HG03432 (cell line): ENCODE results near the gene ATP10B.
"Not testable (repeated sequence)": the region's sequence is repeated elsewhere in the genome, so short reads cannot be mapped to it uniquely, and the experiment has no call there.

Source experiments
- ATAC-seq: cut with Tn5 transposase; IDR thresholded peaks from one replicate; pipeline ENCODE4 v1.9.1; 2021; ENCODE audit warnings: mild to moderate bottlenecking, moderate library complexity; ENCODE audit not compliant: unreplicated experiment

Gene ATP10B, protein sequence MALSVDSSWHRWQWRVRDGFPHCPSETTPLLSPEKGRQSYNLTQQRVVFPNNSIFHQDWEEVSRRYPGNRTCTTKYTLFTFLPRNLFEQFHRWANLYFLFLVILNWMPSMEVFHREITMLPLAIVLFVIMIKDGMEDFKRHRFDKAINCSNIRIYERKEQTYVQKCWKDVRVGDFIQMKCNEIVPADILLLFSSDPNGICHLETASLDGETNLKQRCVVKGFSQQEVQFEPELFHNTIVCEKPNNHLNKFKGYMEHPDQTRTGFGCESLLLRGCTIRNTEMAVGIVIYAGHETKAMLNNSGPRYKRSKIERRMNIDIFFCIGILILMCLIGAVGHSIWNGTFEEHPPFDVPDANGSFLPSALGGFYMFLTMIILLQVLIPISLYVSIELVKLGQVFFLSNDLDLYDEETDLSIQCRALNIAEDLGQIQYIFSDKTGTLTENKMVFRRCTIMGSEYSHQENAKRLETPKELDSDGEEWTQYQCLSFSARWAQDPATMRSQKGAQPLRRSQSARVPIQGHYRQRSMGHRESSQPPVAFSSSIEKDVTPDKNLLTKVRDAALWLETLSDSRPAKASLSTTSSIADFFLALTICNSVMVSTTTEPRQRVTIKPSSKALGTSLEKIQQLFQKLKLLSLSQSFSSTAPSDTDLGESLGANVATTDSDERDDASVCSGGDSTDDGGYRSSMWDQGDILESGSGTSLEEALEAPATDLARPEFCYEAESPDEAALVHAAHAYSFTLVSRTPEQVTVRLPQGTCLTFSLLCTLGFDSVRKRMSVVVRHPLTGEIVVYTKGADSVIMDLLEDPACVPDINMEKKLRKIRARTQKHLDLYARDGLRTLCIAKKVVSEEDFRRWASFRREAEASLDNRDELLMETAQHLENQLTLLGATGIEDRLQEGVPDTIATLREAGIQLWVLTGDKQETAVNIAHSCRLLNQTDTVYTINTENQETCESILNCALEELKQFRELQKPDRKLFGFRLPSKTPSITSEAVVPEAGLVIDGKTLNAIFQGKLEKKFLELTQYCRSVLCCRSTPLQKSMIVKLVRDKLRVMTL (N-terminal part only)

GRCh38 chr5:160852049-160852448 lies at the start of gene ATP10B:
ATP10B (minus strand) TSS chr5:160852211; CDS start chr5:160688074, 164,137 bp downstream.
- ATAC-seq: no peak

- no peak for ATAC-seq
Measured at GRCh38 chr5:160901656-160902055, 49.6 kb upstream of the ATP10B start.

- no peak for ATAC-seq
Measured at GRCh38 chr5:160899735-160900134, 47.7 kb upstream of the ATP10B start.

DNA sequence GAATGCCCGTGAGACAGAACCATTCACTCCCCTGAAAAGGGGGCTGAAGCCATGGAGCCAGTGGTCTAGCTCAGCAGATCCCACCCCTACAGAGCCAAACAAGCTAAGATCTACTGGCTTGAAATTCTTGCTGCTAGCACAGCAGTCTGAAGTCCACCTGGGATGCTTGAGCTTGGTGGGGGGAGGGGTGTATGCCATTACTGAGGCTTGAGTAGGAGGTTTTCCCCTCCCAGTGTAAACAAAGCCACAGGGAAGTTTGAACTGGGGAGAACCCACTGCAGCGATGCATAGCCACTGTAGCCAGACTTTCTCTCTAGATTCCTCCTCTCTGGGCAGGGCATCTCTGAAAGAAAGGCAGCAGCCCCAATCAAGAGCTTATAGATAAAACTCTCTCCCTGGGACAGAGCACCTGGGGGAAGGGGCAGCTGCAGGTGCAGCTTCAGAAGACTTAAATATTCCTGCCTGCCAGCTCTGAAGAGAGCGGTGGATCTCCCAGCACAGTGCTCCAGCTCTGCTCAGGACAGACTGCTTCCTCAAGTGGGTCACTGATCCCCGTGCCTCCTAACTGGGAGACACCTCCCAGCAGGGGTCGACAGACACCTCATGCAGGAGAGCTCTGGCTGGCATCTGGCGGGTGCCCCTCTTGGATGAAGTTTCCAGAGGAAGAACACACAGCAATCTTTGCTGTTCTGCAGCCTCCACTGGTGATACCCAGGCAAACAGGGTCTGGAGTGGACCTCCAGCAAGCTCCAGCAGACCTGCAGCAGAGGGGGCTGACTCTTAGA lies 41.4 kb upstream of the ATP10B start:
- ATAC-seq: not testable (repeated sequence)

DNA sequence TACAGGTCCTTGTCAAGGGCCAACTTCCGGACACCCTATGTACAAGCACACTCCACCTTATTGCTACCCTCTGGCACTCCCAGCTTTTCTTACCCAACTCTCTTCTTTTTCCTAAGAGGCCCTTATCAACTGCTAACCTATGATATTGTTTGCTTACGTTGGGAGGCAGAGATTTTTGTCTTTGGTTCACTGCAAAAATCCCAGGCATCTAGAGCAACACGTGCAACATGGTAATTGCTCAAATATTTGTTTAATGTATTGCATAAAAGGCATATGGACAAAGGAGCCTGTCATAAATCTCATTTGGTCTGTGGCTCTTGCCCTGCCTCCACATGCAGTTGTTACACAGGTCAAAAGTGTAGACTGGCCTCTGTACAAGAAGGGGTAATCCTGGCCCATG lies 35.8 kb upstream of the ATP10B start:
- ATAC-seq: no peak

DNA sequence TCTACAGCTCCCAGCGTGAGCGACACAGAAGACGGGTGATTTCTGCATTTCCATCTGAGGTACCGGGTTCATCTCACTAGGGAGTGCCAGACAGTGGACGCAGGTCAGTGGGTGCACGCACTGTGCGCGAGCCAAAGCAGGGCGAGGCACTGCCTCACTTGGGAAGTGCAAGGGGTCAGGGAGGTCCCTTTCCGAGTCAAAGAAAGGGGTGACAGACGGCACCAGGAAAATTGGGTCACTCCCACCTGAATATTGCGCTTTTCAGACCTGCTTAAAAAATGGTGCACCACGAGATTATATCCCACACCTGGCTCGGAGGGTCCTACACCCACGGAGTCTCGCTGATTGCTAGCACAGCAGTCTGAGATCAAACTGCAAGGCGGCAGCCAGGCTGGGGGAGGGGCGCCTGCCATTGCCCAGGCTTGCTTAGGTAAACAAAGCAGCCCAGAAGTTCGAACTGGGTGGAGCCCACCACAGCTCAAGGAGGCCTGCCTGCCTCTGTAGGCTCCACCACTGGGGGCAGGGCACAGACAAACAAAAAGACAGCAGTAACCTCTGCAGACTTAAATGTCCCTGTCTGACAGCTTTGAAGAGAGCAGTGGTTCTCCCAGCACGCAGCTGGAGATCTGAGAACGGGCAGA lies 21.7 kb upstream of the ATP10B start:
- not testable (repeated sequence) for ATAC-seq

DNA sequence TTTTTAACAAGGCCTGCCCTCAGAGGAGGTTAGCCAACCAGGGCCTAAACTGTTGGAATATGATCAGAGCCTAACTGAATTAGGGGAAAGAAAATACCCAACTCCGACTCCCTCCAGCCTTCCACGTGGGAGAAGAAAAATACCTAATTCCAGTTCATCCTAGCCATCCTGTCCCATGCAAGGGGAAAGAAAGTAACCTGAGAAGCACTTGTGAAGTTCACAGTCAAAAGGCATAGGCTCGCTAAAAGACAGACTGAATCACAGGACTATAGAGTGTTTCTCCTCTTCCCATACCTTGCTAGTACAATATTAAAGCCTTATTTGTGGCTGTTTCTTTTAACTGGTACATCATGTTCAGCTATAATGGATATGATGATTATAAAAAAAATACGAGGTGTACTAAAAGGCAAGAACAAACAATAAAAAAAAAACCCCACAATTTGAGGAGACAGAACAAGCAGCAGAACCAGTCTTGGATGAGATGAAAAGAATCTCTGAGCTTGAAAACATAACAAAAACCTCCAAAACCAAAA lies 18.0 kb upstream of the ATP10B start:
- no peak for ATAC-seq

DNA sequence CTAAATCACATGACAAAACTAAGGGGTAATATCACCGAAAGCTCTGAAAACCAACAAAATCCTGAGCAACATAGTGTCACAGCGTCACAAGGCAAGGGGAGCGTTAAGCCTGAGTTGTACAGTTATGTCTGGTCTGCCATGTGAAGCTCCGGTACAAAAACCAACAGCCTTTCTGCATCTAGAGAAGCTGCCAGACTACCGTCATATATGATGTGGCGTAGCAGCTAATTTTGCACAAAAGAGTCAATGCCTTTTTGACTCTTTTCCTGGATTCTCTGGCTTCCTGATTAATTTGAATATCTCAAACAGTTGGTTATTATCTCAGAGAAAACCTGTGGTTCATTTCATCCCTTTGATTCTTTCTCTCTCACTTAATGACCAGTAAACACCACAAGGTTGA lies 16.0 kb upstream of the ATP10B start:
- ATAC-seq: no peak

GRCh38 chr5:160851451-160851850 lies 560 bp downstream of the ATP10B start:
- ATAC-seq: no peak

GRCh38 chr5:160850421-160850820 lies 1.6 kb downstream of the ATP10B start:
- no peak for ATAC-seq

DNA sequence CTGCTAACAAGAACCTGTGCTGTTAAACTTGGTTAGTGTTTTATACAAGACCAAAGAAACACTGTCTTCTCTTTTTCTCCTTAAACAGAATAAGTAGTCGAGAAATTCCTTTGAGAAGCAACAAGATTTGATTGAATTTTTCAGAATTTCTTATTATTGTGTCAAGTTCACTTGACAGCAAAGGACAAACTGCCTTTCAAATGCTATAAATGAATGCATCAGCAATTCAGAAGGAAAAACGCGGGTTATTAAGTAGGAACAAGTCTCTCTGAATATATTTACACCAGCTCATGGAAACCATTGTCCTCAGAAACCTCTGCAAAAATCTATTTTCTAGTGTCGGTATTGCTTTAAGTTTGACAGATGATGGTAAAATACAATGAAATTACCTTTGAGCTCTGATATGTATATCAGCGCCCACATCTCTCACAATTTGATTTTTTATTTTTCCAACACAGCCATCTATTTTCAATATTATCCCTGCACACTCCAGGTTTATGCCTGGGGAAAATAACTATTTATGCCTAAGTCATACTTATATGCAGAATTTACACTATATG lies 4.4 kb downstream of the ATP10B start:
- no peak for ATAC-seq

- no peak for ATAC-seq
Measured at GRCh38 chr5:160846642-160847041, 5.4 kb downstream of the ATP10B start.

DNA sequence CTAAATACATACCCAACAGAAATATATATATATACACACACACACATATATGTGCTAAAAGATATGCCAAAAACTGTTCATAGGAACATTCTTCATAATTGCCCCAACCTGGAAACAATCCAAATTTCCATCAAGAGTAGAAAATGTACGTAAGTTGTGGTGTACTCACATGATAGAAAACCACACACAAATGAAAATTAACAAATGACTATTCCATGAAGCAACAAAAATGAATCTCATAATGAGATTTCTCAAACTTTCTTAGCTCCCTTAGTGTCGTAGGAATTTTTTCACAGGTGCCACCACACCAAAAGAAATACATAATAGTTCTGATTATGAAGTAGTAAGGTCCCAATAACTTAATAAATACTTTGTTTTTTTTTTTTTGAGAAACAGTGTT lies 7.8 kb downstream of the ATP10B start:
- ATAC-seq: no peak

- peak; percentile 96 for ATAC-seq
Measured at GRCh38 chr5:160843240-160843639, 8.8 kb downstream of the ATP10B start.

- no peak for ATAC-seq
Measured at GRCh38 chr5:160837749-160838593, 14.0 kb downstream of the ATP10B start.

DNA sequence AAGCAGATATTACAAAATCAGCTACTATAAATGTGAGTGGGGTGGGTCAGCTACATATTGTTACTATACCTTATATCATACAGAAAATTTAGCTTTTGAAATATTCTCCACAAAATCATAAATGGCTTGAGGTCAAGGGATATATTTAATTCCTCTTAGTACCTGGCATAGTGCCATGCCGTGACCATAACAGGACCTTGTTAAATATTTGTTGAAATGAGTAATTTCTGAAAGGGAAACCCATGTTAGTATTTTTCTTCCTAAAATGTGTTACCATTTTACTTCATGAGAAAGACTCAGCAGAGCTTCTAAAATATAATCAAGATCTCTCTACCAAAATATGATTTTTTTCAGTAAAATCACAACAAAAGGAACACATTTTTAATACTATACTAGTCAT lies 14.8 kb downstream of the ATP10B start:
- ATAC-seq: no peak

GRCh38 chr5:160835818-160836528 lies 16.0 kb downstream of the ATP10B start:
- peak; percentile 65 for ATAC-seq

DNA sequence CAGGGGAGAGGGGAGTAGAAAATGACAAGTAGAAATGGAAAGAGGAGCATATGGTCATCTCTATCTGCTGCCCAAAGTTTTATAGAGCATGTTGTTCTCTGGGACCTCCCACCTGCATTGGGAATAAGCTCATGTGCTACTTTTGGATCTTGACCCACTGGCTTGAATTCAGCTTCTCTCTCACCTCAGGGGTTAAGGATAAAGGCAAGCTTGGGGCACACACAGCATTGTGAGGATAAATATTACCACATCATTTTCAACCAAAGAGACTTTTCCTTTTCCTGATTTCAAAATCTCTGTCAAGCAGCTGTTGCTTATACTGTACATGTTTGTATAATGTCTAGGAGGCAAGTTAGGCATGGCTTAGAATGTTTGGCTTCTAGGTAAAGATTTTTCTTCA lies 16.6 kb downstream of the ATP10B start:
- ATAC-seq: peak; percentile 20
